ENCODE data around the gene OSCP1.

Gene OSCP1

DNA sequence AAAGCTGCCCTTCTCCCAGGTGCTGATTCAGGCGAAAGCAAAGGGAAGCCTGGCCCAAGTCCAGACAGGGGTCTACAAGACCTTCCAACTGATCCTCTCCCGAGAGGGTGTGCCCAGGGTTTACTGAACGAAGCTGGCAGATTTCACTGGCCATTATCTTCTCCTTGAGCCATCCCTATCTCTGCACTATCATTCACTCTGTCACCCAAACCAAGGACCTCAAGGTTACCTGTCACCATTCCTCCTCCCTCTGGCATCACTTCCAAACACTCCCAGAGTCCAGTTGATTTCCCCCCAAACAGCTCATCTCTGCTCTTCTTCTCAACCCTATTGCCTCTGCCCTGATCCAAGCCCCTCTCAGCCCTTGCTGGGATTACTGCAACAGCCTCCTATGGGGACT, 69.5 kb downstream of the OSCP1 start:
- no peak for DNase-seq

DNA sequence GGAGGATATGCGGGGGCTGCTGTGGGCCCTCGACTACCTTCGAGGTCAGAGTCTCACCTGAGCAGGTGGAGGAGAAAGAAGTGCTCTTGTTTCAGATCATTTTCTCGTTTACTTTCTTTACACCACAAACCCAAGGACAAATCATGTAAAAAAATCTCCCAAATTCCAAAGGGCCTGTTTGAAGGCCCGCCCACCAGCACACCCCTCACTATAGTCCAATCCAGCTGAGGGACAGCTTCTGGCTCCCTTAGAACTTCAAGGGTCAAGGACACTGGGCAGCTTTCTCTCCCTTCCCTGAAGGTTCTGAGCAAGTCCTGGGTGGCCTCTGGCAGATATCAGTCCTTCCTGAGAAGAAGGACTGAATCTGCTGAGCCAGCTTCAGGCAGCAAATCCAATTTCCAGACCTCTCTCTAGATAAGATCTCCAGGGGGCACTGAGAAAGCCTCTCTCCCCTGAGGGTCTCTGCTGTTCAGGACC, 70.1 kb downstream of the OSCP1 start:
- no peak for DNase-seq

DNA sequence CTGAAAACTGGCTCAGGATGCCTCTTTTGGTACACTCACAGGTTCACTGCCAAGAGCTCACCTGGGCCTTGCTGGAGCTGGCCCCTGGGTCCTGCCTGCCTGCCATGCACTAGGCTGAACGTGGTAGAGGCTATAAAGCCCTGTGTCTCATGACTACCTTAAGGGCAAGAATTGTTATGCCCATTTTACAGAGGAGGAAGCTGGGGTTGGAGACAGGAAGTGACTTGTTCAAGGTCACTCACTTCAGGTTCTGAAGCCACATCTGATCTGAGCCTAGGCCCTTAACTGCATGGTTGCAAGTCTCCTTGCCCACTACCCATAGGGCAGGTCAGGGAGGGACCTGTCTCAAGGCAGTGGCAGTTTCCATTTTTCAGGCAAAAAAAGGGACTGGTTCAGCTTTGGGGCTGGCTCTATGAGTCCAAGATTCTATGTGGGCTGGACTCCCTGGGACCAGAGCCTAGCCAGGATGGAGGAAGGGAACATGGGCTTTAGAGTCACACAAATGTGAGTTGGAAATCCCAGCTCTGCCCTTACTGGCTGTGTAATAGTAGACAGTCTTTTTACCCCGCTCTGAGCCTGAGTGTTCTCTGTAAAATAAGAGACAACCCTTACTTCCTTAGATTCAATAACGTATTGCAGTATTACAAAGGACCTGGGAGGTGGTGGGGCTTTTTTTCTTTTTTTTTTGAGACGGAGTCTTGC, 72.3 kb downstream of the OSCP1 start:
- DNase-seq = no peak

DNA sequence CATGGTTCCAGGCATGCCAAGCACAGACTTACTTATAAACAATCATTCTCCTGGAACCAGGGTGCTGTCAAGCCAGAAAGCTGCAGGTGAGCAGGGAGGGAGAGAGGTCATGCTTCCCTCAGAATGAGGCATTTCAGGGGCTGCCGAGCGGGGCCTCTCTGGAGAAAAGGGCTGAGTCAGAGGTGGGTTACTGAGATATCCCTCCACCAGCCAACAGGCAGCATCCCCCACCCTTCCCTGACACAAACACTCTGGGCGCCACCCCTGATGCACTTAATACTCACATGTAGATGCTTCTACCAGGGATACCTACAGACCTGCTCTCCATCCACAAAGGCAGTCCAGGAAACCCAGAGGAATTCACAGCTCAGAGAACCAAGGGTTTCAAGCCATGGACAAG, 77.6 kb downstream of the OSCP1 start:
- no peak for DNase-seq

DNA sequence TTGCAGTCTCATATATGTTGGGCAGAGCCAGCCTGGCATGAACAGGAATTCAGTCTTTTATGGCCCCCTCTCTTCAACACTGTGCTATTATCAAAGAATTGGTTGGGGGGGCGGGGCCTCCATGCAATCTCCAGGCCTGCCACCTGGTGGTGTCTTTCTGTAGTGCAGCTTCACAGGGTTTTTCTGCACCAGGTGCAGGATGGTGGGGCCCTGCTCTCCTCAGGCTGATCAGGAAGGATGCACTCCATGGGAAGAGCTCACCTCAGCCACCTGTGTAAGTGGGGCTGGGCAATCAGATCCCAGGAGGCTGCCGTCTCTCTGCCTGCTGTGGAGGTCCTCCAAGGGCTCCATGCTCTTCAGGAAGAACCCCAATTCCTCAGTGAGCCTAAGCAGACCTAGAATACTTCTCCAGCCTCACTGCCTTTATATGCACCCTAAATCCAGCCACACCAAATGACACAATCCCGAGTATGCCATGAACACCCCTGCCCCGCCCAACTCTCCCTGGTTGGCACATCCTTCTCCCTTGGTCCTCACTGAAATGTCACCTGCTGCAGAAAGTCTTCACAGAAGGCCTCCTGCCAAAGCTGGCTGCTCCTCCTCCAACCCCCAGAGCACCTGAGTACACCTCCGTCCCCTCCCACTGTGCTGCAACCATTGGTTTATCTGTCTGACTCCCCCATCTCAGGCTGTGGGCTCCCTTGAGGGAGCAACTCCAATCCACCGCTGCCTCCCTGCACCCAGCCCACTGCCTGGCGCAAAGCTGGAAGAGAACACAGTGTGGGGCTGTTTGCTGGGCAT, 81.0 kb downstream of the OSCP1 start:
- peak; percentile 56 for DNase-seq

All from DMS79 treated with DMSO at 0.1 percent for 48 hours (cell line).